Calu3 (cell line): ENCODE data around the gene TPCN2. TPM values are rescaled to one million over a fixed set of nuclear protein-coding genes. Genes with fewer than 3 reads are reported as not detected.

Experiments
- BruUV-seq: library from RNA; stranded (reverse); fragments of 400-500 nt; replicated peaks from 2 replicates; lab custom pipeline; 2021; lab: Mats Ljungman, UMichigan
- CTCF ChIA-PET: fragments of 300-600 bp; sonication (Branson Sonifier 250); formaldehyde crosslinking; loops from one replicate; lab custom pipeline; 2022; ENCODE audit warnings: antibody characterized with exemption; lab: Charles Lee
- DNase-seq: peaks from one replicate; pipeline ENCODE4 v3.0.0; 2022
- H3K27ac Mint-ChIP-seq: one replicate; pipeline ENCODE4 v1.8.0; 2022; ENCODE audit warnings: mixed read lengths; ENCODE audit not compliant: unreplicated experiment
- H3K27me3 Mint-ChIP-seq: one replicate; pipeline ENCODE4 v1.8.0; 2022; ENCODE audit warnings: mixed read lengths; ENCODE audit not compliant: unreplicated experiment
- H3K36me3 Mint-ChIP-seq: one replicate; pipeline ENCODE4 v1.8.0; 2022; ENCODE audit warnings: mild to moderate bottlenecking, moderate library complexity, mixed read lengths; ENCODE audit not compliant: insufficient read depth, unreplicated experiment
- H3K4me1 Mint-ChIP-seq: one replicate; pipeline ENCODE4 v1.8.0; 2022; ENCODE audit warnings: mild to moderate bottlenecking, low read depth, mixed read lengths; ENCODE audit not compliant: unreplicated experiment
- H3K4me3 Mint-ChIP-seq: one replicate; pipeline ENCODE4 v1.8.0; 2022; ENCODE audit warnings: mild to moderate bottlenecking, low read depth, moderate library complexity, mixed read lengths; ENCODE audit not compliant: unreplicated experiment
- H3K9me3 Mint-ChIP-seq: one replicate; pipeline ENCODE4 v1.8.0; 2022; ENCODE audit warnings: low read depth, mixed read lengths; ENCODE audit not compliant: unreplicated experiment
- CTCF ChIP-seq: fragments of 200-600 bp; IDR thresholded peaks from one replicate; pipeline ENCODE4 v1.8.0; 2022; ENCODE audit warnings: antibody characterized with exemption; ENCODE audit not compliant: unreplicated experiment
- intact Hi-C: fragments of 100-400 bp; cut with micrococcal nuclease; formaldehyde crosslinking; loops from one replicate; pipeline ENCODE4 v1.10.0; 2022; ENCODE audit not compliant: unreplicated experiment
- total RNA-seq: library from RNA; stranded (reverse); gene quantifications from 2 replicates; pipeline ENCODE4 v1.2.3, GENCODE V29; 2022

Gene TPCN2
- total RNA-seq, 1 experiment from 2014 or later: 21.9 TPM

- DNase-seq: no peak
- CTCF ChIA-PET: no interaction called here
- Mint-ChIP-seq H3K27me3 (no peaks in the 10 kb centered on the region), H3K9me3 (no peaks in the 10 kb centered on the region), H3K27ac (no peak overlapping the region), H3K36me3 (no peaks in the 10 kb centered on the region), H3K4me1 (no peaks in the 10 kb centered on the region), H3K4me3 (no peak overlapping the region)
- intact Hi-C loops: no loop called here
- no peak for TF ChIP-seq CTCF
- BruUV-seq: no TSS peak
Observed at GRCh38 chr11:69062169-69062855, 13.6 kb downstream of the TPCN2 start.

GRCh38 chr11:69062873-69063651, 14.3 kb downstream of the TPCN2 start:
- DNase-seq: no peak
- no peaks in the 10 kb centered on the region for H3K4me1 Mint-ChIP-seq
- no peak for TF ChIP-seq CTCF
- no peaks in the 10 kb centered on the region for H3K27me3 Mint-ChIP-seq
- no peak overlapping the region for H3K4me3 Mint-ChIP-seq
- CTCF ChIA-PET: no interaction called here
- no peak overlapping the region for H3K27ac Mint-ChIP-seq
- BruUV-seq: no TSS peak
- no peaks in the 10 kb centered on the region for H3K9me3 Mint-ChIP-seq
- intact Hi-C loops: no loop called here
- no peaks in the 10 kb centered on the region for H3K36me3 Mint-ChIP-seq

- intact Hi-C loops: no loop called here
- no peaks in the 10 kb centered on the region for H3K36me3 Mint-ChIP-seq
Observed at GRCh38 chr11:69063652-69064260, 15.0 kb downstream of the TPCN2 start.

More at GRCh38 chr11:69063652-69064260, 15.0 kb downstream of the TPCN2 start:
- Mint-ChIP-seq H3K4me1 (no peaks in the 10 kb centered on the region), H3K27ac (no peak overlapping the region), H3K4me3 (no peak overlapping the region), H3K27me3 (no peaks in the 10 kb centered on the region), H3K9me3 (no peaks in the 10 kb centered on the region)
- no peak for DNase-seq
- no peak for TF ChIP-seq CTCF
- CTCF ChIA-PET: no interaction called here
- no TSS peak for BruUV-seq
